AG09319 (cell line): ENCODE data around the gene SCIN.

Experiments used
- DNase-seq: peaks from one replicate; pipeline ENCODE4 v3.0.0-alpha.2; 2010; ENCODE audit warnings: low read depth; ENCODE audit errors: extremely low read depth
- CTCF ChIP-seq: IDR thresholded peaks from 2 replicates; pipeline ENCODE4 v1.5.1; 2011; ENCODE audit warnings: low read depth, mild to moderate bottlenecking, inconsistent platforms, low read length, moderate library complexity

Gene SCIN

GRCh38 chr7:12705878-12706277 is 135.4 kb downstream of the SCIN start:
- no peak for DNase-seq
- no peak for TF ChIP-seq CTCF

- DNase-seq, result no peak
- no peak for TF ChIP-seq CTCF
Observed at GRCh38 chr7:12706900-12707536, 136.5 kb downstream of the SCIN start.

GRCh38 chr7:12708314-12708713 is 137.8 kb downstream of the SCIN start:
- no peak for TF ChIP-seq CTCF
- no peak for DNase-seq
